ENCODE data around the gene HSD11B2. TPM values are rescaled to one million over a fixed set of nuclear protein-coding genes. Genes with fewer than 3 reads are reported as not detected.

Gene HSD11B2
- total RNA-seq, 2 experiments from 2014 or later = not detected

DNA sequence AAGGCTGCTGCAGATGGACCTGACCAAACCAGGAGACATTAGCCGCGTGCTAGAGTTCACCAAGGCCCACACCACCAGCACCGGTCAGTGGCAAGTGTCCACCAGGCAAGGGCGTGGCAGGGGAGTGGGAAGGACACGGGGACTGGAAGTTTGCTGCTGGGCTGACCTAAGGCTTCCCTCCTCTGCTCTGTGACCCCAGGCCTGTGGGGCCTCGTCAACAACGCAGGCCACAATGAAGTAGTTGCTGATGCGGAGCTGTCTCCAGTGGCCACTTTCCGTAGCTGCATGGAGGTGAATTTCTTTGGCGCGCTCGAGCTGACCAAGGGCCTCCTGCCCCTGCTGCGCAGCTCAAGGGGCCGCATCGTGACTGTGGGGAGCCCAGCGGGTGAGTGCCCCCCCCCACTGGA lies 4.8 kb downstream of the HSD11B2 start:
- ChIA-PET CTCF (interaction anchor here (0.5 to 1.7 kb wide), 2 partner anchors 13 to 561 kb away, joined by 4 to 6 read pairs; no protein-coding TSS in a partner anchor), POLR2A (no interaction called here)
- no peak overlapping the region for H3K4me3 Mint-ChIP-seq
- H3K27ac Mint-ChIP-seq = no peak overlapping the region
- peaks cover 7% of the 10 kb centered on the region for H3K36me3 Mint-ChIP-seq (ENCODE audit: low read depth)
- DNase-seq = no peak
- H3K27me3 Mint-ChIP-seq = peaks cover 9% of the 10 kb centered on the region
- peaks cover 4% of the 10 kb centered on the region for H3K4me1 Mint-ChIP-seq
- no peaks in the 10 kb centered on the region for H3K9me3 Mint-ChIP-seq

DNA sequence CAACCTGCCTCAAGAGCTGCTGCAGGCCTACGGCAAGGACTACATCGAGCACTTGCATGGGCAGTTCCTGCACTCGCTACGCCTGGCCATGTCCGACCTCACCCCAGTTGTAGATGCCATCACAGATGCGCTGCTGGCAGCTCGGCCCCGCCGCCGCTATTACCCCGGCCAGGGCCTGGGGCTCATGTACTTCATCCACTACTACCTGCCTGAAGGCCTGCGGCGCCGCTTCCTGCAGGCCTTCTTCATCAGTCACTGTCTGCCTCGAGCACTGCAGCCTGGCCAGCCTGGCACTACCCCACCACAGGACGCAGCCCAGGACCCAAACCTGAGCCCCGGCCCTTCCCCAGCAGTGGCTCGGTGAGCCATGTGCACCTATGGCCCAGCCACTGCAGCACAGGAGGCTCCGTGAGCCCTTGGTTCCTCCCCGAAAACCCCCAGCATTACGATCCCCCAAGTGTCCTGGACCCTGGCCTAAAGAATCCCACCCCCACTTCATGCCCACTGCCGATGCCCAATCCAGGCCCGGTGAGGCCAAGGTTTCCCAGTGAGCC lies 5.8 kb downstream of the HSD11B2 start:
- ChIA-PET CTCF (interaction anchor here (1.7 kb wide), 1 partner anchor 12 kb away, joined by 4 read pairs; no protein-coding TSS in a partner anchor), POLR2A (no interaction called here)
- H3K4me1 Mint-ChIP-seq = peaks cover 2% of the 10 kb centered on the region
- H3K9me3 Mint-ChIP-seq = no peaks in the 10 kb centered on the region
- H3K36me3 Mint-ChIP-seq (ENCODE audit: low read depth) = peaks cover 7% of the 10 kb centered on the region
- H3K27ac Mint-ChIP-seq = no peak overlapping the region
- peaks cover 6% of the 10 kb centered on the region for H3K27me3 Mint-ChIP-seq
- DNase-seq = no peak
- no peak overlapping the region for H3K4me3 Mint-ChIP-seq

DNA sequence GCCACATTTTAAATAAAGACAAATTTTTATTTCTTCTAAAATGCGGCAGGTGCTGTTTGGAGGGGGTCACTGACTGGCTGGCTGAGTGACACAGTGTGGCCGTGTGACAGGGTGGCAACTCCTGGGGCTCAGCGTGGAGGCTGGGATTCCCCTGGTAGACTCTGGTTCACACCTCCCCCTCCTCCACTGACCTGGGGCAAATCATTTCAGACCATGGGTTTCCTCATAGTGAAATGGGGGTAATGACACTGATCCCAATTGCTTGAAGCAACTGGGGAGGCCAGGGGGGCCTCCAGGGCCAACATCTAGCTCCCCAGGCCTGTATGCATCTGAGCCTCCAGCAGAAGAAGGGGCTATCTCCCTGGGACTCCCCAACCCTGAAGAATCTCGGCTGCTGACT lies 6.6 kb downstream of the HSD11B2 start:
- H3K9me3 Mint-ChIP-seq = no peaks in the 10 kb centered on the region
- H3K27ac Mint-ChIP-seq = no peak overlapping the region
- ChIA-PET POLR2A (no interaction called here), CTCF (no interaction called here)
- no peak for DNase-seq
- no peak overlapping the region for H3K4me3 Mint-ChIP-seq
- peaks cover 7% of the 10 kb centered on the region for H3K36me3 Mint-ChIP-seq (ENCODE audit: low read depth)
- peaks cover under 1% of the 10 kb centered on the region for H3K27me3 Mint-ChIP-seq
- H3K4me1 Mint-ChIP-seq = no peaks in the 10 kb centered on the region

DNA sequence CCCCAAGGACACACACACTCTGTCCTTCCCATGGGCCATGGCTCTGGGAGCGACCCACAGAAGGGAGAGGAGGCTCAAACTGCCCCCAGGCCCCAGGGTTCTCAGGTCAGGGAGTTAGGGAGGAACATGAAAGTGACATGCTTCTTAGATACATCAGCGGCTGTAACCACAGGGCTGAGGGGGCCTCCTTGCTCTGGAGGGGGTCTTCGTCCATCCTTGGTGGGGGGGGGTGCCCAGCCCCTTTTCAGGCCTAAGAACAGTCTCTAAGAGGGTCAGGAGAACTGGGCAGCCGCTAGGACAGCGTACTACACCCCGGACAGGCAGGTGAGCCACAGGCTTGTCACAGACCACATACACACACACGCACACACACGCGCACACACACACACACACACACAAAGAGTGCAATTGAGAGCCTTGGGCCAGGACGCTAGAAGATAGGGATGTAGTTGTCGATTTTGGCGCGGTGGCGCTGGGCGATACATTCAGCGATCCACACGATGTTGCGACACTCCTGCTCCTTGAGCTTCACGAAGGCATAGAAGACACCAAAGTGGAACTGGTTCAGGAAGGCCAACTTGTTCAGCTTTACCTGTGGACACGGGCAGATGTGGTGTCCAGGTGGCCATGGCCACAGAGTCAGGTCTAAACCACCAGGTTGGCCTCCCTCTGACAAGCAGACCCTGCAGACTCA lies 7.3 kb downstream of the HSD11B2 start:
- Mint-ChIP-seq H3K4me3 (no peak overlapping the region), H3K4me1 (no peaks in the 10 kb centered on the region), H3K36me3 (ENCODE audit: low read depth) (peaks cover 7% of the 10 kb centered on the region), H3K27me3 (no peaks in the 10 kb centered on the region), H3K9me3 (no peaks in the 10 kb centered on the region), H3K27ac (no peak overlapping the region)
- ChIA-PET CTCF (interaction anchor here (11.0 kb wide), 1 partner anchor 11 kb away, joined by 66 read pairs; no protein-coding TSS in a partner anchor), POLR2A (interaction anchor here (0.8 to 1.2 kb wide), 2 partner anchors 13 to 18 kb away, joined by 3 read pairs; no protein-coding TSS in a partner anchor)
- DNase-seq = no peak

DNA sequence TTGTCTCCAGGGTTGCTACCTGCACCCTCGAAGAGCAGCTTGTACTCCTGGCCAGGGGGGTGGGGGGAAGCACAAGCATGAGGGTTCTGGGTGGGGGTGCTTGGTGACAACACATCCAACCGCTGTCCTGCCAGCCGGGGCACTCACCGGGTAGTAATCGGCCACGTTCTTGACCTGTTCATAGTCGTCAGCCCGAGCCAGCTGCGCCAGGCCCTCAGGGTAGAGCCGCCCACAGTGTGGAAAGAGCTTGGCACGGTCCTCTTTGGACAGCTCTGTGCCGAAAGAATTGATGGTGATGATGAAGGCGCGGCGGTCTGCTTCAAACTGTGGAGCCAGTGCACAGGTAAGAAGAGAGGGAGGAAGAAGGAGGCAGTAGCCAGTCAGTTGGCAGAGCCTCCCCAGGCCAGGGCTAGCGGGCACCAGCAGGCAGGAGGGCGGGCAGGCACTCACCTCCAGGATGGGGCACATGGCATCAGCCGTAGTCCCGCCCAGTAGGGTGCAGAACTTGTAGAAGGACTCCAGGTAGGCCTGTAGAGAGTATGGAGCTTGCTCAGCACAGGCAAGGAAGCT lies 8.0 kb downstream of the HSD11B2 start:
- Mint-ChIP-seq H3K4me3 (no peak overlapping the region), H3K9me3 (no peaks in the 10 kb centered on the region), H3K36me3 (ENCODE audit: low read depth) (peaks cover 7% of the 10 kb centered on the region), H3K4me1 (no peaks in the 10 kb centered on the region), H3K27ac (no peak overlapping the region), H3K27me3 (no peaks in the 10 kb centered on the region)
- DNase-seq = no peak
- ChIA-PET CTCF (interaction anchor here (0.6 to 11.0 kb wide), 2 partner anchors 11 to 114 kb away, joined by 3 to 66 read pairs; no protein-coding TSS in a partner anchor), POLR2A (interaction anchor here (0.8 to 1.2 kb wide), 2 partner anchors 13 to 18 kb away, joined by 3 read pairs; no protein-coding TSS in a partner anchor)

DNA sequence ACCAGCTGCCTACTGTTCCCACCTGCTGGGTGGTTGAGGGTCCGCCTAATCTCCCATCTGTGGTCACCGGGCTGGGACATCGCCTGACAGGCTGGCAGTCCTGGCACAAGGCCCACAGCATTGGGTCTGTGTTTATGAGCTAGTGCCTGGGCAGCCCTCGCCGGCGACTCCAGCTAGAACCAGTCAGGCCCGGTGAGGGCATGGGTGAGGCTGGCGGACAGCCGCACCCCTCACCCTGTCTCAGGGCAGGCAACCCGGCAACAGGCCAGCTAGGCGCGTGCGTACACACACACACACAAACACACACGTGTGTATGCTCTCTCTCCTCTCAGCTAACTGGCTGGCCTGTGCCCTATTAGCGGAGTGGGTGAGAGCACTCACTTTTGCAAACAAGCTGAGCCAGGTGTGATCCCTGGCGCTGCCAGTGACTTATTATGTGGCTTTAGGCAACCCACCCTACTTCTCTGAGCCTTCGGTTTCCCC lies 10.4 kb downstream of the HSD11B2 start:
- no peaks in the 10 kb centered on the region for H3K9me3 Mint-ChIP-seq
- ChIA-PET POLR2A (interaction anchor here (1.3 kb wide), 1 partner anchor 15 kb away, joined by 5 read pairs; no protein-coding TSS in a partner anchor), CTCF (interaction anchor here (0.6 to 11.0 kb wide), 3 partner anchors 14 to 89 kb away, joined by 3 to 66 read pairs (median 4); no protein-coding TSS in a partner anchor)
- no peaks in the 10 kb centered on the region for H3K4me1 Mint-ChIP-seq
- H3K27me3 Mint-ChIP-seq = no peaks in the 10 kb centered on the region
- no peak overlapping the region for H3K27ac Mint-ChIP-seq
- no peak for DNase-seq
- H3K36me3 Mint-ChIP-seq (ENCODE audit: low read depth) = peaks cover 7% of the 10 kb centered on the region
- no peak overlapping the region for H3K4me3 Mint-ChIP-seq

DNA sequence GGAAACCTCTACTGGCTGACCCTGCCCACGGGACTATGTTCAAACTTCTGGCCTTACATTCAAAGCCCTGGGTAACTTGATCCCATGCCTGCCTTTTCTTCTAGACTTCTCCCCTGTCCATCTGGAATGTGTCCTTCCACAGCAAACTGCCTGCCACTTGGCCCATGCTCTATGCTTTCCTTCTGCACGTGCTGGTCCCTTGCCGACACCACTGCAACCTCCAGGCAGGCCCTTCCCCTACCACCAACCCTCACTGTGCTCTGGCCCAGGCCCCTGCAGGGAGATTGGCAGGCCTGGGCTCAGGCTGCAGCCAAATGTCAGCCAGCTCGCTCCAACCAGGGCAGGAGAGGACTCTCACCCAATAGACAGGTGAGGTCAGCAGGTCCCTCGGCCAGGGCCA lies 11.0 kb downstream of the HSD11B2 start:
- peaks cover 7% of the 10 kb centered on the region for H3K36me3 Mint-ChIP-seq (ENCODE audit: low read depth)
- no peaks in the 10 kb centered on the region for H3K9me3 Mint-ChIP-seq
- H3K4me3 Mint-ChIP-seq = no peak overlapping the region
- DNase-seq = no peak
- no peak overlapping the region for H3K27ac Mint-ChIP-seq
- CTCF ChIA-PET = interaction anchor here (11.0 kb wide), 1 partner anchor 14 kb away, joined by 66 read pairs; no protein-coding TSS in a partner anchor
- no peaks in the 10 kb centered on the region for H3K27me3 Mint-ChIP-seq
- H3K4me1 Mint-ChIP-seq = no peaks in the 10 kb centered on the region
- POLR2A ChIA-PET = no interaction called here

DNA sequence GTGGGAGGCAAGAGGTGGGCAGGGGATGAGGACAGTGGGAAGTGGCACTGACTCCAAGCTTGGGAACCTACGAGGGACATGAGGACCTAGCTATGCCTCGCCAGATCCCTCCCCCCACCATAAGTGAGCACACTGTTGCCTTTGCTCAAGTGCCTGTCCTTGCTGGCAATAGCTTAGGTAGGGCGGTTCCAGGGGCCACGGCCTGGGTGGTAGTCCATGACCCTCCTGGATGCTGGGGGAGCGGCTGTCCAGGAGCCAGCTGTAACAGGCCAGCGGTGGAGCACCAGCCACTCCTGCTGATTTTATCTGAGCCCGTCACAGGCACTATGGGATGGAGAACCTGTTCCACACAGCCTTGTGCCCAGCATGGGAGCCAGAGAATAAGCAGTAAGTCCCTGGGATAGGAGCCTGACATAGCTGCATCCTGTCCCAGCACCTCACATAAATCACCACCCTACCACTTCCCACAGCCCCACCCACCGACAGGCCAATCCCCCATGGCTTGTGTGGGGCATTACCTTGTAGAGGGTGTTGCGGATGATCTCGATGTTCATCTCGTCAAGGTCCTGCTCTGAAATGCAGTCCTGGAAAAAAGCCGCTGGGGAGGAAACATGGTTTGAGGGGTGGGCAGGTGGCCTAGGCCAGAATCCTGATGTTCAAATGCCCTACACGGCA lies 11.8 kb downstream of the HSD11B2 start:
- CTCF ChIA-PET = interaction anchor here (11.0 kb wide), 1 partner anchor 15 kb away, joined by 66 read pairs; no protein-coding TSS in a partner anchor
- POLR2A ChIA-PET = no interaction called here
- H3K27ac Mint-ChIP-seq = no peak overlapping the region
- no peaks in the 10 kb centered on the region for H3K9me3 Mint-ChIP-seq
- peaks cover 4% of the 10 kb centered on the region for H3K4me1 Mint-ChIP-seq
- H3K27me3 Mint-ChIP-seq = no peaks in the 10 kb centered on the region
- H3K4me3 Mint-ChIP-seq = no peak overlapping the region
- no peak for DNase-seq
- H3K36me3 Mint-ChIP-seq (ENCODE audit: low read depth) = peaks cover 6% of the 10 kb centered on the region

DNA sequence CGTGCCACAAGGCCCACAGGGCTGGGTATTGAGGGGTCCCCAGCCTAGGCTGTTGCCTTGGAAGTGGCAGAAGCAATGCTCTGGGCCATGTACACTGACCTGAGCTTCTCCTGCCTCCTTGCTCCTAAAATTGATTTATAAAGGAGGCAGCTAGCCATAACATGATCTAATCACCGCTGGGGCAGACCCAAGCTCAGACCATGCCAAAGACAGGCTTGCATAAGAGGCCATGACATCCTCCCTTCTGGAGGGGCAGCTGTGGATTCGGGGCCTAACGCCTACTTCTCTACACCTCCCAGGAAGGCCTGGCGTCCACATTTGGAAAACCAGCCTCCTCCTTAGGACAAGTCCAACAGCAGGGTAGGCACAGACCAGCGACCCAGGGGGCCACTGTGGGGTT lies 12.3 kb downstream of the HSD11B2 start:
- Mint-ChIP-seq H3K9me3 (no peaks in the 10 kb centered on the region), H3K27ac (no peak overlapping the region), H3K27me3 (no peaks in the 10 kb centered on the region), H3K4me3 (no peak overlapping the region), H3K36me3 (ENCODE audit: low read depth) (peaks cover 2% of the 10 kb centered on the region), H3K4me1 (peaks cover 4% of the 10 kb centered on the region)
- DNase-seq = no peak
- CTCF ChIA-PET = interaction anchor here (11.0 kb wide), 1 partner anchor 16 kb away, joined by 66 read pairs; no protein-coding TSS in a partner anchor
- POLR2A ChIA-PET = no interaction called here

DNA sequence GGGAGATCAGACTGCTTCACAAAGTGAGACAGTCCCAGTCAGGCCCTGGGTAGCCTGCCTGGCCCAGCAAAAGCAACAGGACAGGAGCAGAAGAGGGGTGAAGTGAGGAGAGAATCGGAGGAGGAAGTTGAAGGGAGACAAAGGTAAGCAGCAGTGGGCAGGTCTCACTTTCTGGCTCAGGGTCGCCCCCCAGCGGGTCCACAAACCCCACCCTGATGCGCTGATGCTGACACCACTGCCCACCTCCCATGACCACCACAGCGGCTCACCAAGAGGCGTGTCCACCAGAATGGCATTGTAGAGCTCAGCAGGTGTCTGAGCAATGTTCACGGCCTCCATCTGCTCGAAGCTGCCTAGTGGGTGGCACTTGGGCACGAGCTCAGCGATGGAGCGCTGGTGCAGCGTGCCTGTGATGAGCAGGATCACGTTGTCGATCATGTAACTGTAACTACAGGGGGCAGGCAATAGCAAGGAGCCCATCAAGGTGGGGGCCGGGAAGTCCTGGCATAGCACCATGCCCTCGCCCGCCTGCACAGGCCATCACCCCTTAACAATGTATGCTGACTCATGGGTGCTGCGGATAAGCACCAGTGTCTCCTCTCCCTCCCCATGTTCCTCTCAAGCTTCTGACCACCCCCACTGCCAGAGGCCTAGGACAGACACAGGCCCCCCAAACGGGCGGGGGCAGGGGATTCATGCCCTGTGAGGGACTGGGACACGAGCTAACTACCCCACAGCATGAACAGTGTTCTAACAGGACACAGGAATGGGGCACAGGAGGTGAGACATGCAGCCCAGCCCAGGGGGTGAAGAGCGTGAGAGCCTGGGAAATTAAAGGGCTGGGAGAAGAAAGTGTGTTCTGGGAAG lies 13.6 kb downstream of the HSD11B2 start:
- H3K27me3 Mint-ChIP-seq = no peaks in the 10 kb centered on the region
- POLR2A ChIA-PET = interaction anchor here (1.4 kb wide), 1 partner anchor 11 kb away, joined by 3 read pairs; no protein-coding TSS in a partner anchor

DNA sequence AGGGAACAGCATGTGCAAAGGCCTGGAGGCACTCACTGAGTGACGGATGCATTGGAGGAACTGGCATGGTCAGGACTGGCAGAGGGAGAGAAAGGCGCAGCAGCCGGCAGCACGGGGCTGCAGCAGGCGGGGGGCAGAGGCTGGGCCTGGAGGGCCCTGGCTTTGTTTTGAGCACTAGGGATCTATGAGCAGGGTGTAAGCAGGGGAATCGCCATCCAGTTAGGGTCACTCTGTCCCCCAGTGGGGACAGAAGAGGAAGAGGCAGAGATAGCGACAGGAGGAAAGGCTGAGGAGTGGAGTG lies 14.2 kb downstream of the HSD11B2 start:
- no peaks in the 10 kb centered on the region for H3K27me3 Mint-ChIP-seq
- H3K4me3 Mint-ChIP-seq = no peak overlapping the region
- H3K27ac Mint-ChIP-seq = no peak overlapping the region
- no peaks in the 10 kb centered on the region for H3K36me3 Mint-ChIP-seq (ENCODE audit: low read depth)
- CTCF ChIA-PET = interaction anchor here (0.6 to 11.0 kb wide), 3 partner anchors 17 to 164 kb away, joined by 4 to 66 read pairs (median 5); no protein-coding TSS in a partner anchor
- H3K4me1 Mint-ChIP-seq = peaks cover 4% of the 10 kb centered on the region
- no peak for DNase-seq
- no peaks in the 10 kb centered on the region for H3K9me3 Mint-ChIP-seq
- POLR2A ChIA-PET = interaction anchor here (1.1 kb wide), 1 partner anchor 15 kb away, joined by 3 read pairs; no protein-coding TSS in a partner anchor

More for the DNA sequence above, 13.6 kb downstream of the HSD11B2 start:
- CTCF ChIA-PET = interaction anchor here (0.6 to 11.0 kb wide), 3 partner anchors 17 to 274 kb away, joined by 3 to 66 read pairs (median 5); partner anchors contain the start of gene NOL3
- DNase-seq = no peak
- no peaks in the 10 kb centered on the region for H3K36me3 Mint-ChIP-seq (ENCODE audit: low read depth)
- H3K27ac Mint-ChIP-seq = no peak overlapping the region
- H3K4me3 Mint-ChIP-seq = no peak overlapping the region
- peaks cover 4% of the 10 kb centered on the region for H3K4me1 Mint-ChIP-seq
- H3K9me3 Mint-ChIP-seq = no peaks in the 10 kb centered on the region

DNA sequence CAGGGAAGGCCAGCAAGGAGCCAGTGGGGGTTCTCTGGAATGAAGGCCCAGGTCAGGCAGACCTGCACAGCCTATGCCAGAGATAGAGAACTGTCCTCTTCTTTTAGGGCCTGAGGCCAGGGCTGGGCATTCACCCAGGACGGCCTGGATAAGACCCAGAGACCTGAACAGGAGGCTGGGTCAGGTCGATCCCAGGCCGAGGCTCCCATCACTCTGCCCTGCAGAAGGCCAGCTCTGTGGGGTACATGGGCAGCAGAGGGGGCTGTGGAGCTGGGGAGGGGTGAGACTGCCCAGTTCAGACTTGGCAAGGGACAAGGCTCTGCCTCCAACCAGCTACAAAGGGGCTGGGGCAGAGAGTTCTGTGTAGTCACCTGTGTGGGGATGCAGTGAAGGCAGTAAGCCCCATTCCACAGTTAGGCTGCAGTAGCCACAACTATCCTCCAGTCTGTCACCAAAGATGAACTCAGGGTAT lies 14.6 kb downstream of the HSD11B2 start:
- no peaks in the 10 kb centered on the region for H3K27me3 Mint-ChIP-seq
- no peaks in the 10 kb centered on the region for H3K9me3 Mint-ChIP-seq
- no peak overlapping the region for H3K4me3 Mint-ChIP-seq
- H3K36me3 Mint-ChIP-seq (ENCODE audit: low read depth) = no peaks in the 10 kb centered on the region
- no peak overlapping the region for H3K27ac Mint-ChIP-seq
- H3K4me1 Mint-ChIP-seq = peaks cover 4% of the 10 kb centered on the region
- CTCF ChIA-PET = interaction anchor here (0.6 to 11.0 kb wide), 4 partner anchors 18 to 164 kb away, joined by 4 to 66 read pairs (median 4); partner anchors contain the start of gene ATP6V0D1
- POLR2A ChIA-PET = interaction anchor here (1.1 kb wide), 1 partner anchor 14 kb away, joined by 3 read pairs; no protein-coding TSS in a partner anchor
- no peak for DNase-seq

All from activated CD4-positive, alpha-beta memory T cell treated with anti-CD3 and anti-CD28 coated beads, Interleukin-2, amount 10 ng/mL, durations not matched to agents 7 days and 5 days (primary cell).